HepG2 (cell line): ENCODE data around the gene LSM2. TPM values are rescaled to one million over a fixed set of nuclear protein-coding genes. Genes with fewer than 3 reads are reported as not detected.

ENCODE experiments used
- CBX1 ChIP-seq: IDR thresholded peaks from one replicate; pipeline ENCODE4 v1.6.1; 2016; ENCODE audit warnings: antibody characterized with exemption, low read depth
- HNRNPUL1 ChIP-seq: fragments of 200-400 bp; formaldehyde crosslinking; IDR thresholded peaks from 2 replicates; pipeline ENCODE4 v1.6.1; 2017; ENCODE audit warnings: low read depth, mild to moderate bottlenecking, low read length, moderate library complexity
- KMT2B ChIP-seq: IDR thresholded peaks from 2 replicates; pipeline ENCODE4 v1.6.1; 2016; ENCODE audit warnings: missing genetic modification reagents, missing compliant biosample characterization
- MLXIP ChIP-seq: sonication (generic); formaldehyde crosslinking; IDR thresholded peaks from 2 replicates; pipeline ENCODE4 v1.9.0; 2021; ENCODE audit warnings: missing genetic modification reagents, borderline replicate concordance
- NR3C1 ChIP-seq: sonication (generic); formaldehyde crosslinking; IDR thresholded peaks from 2 replicates; pipeline ENCODE4 v1.4.0; 2020; ENCODE audit warnings: missing genetic modification reagents
- POLR2AphosphoS5 ChIP-seq: IDR thresholded peaks from 2 replicates; pipeline ENCODE4 v1.6.1; 2012; ENCODE audit warnings: low read depth, low read length
- POLR2G ChIP-seq: fragments of 200-400 bp; formaldehyde crosslinking; IDR thresholded peaks from 2 replicates; pipeline ENCODE4 v1.6.1; 2018; ENCODE audit warnings: mild to moderate bottlenecking, low read depth, low read length, moderate library complexity
- RARA ChIP-seq: IDR thresholded peaks from 2 replicates; pipeline ENCODE4 v1.6.1; 2016; ENCODE audit warnings: missing genetic modification reagents, missing compliant biosample characterization
- SMAD3 ChIP-seq: sonication (generic); formaldehyde crosslinking; IDR thresholded peaks from 2 replicates; pipeline ENCODE4 v1.4.0; 2020; ENCODE audit warnings: missing genetic modification reagents
- THRA ChIP-seq: sonication (generic); formaldehyde crosslinking; IDR thresholded peaks from 2 replicates; pipeline ENCODE4 v1.4.0; 2020; ENCODE audit warnings: missing genetic modification reagents, borderline replicate concordance
- YEATS4 ChIP-seq: sonication (generic); formaldehyde crosslinking; IDR thresholded peaks from 2 replicates; pipeline ENCODE4 v1.4.0; 2020; ENCODE audit warnings: missing genetic modification reagents, borderline replicate concordance
- ZBTB49 ChIP-seq: sonication (generic); formaldehyde crosslinking; IDR thresholded peaks from 2 replicates; pipeline ENCODE4 v1.4.0; 2020; ENCODE audit warnings: missing genetic modification reagents, borderline replicate concordance
- ZFP62 ChIP-seq: sonication (generic); formaldehyde crosslinking; IDR thresholded peaks from 2 replicates; pipeline ENCODE4 v1.4.0; 2020; ENCODE audit warnings: missing genetic modification reagents
- ZNF124 ChIP-seq: sonication (generic); formaldehyde crosslinking; IDR thresholded peaks from 2 replicates; pipeline ENCODE4 v1.4.0; 2020; ENCODE audit warnings: missing genetic modification reagents
- ZNF251 ChIP-seq: sonication (generic); formaldehyde crosslinking; IDR thresholded peaks from 2 replicates; pipeline ENCODE4 v1.9.0; 2021; ENCODE audit warnings: mild to moderate bottlenecking, missing genetic modification reagents
- ZNF292 ChIP-seq: sonication (generic); formaldehyde crosslinking; IDR thresholded peaks from 2 replicates; pipeline ENCODE4 v1.8.1; 2022; ENCODE audit warnings: mild to moderate bottlenecking, low read depth, missing genetic modification reagents, borderline replicate concordance
- ZNF350 ChIP-seq: sonication (generic); formaldehyde crosslinking; IDR thresholded peaks from 2 replicates; pipeline ENCODE4 v1.4.0; 2020; ENCODE audit warnings: mild to moderate bottlenecking, low read depth, missing genetic modification reagents, borderline replicate concordance
- ZNF597 ChIP-seq: sonication (generic); formaldehyde crosslinking; IDR thresholded peaks from 2 replicates; pipeline ENCODE4 v1.5.0; 2020; ENCODE audit warnings: missing genetic modification reagents
- ZNF615 ChIP-seq: sonication (generic); formaldehyde crosslinking; IDR thresholded peaks from 2 replicates; pipeline ENCODE4 v1.5.0; 2020; ENCODE audit warnings: mild to moderate bottlenecking, missing genetic modification reagents, borderline replicate concordance
- ZNF652 ChIP-seq: IDR thresholded peaks from 2 replicates; pipeline ENCODE4 v1.6.1; 2016; ENCODE audit warnings: low read depth, borderline replicate concordance
- ZNF766 ChIP-seq: sonication (generic); formaldehyde crosslinking; IDR thresholded peaks from 2 replicates; pipeline ENCODE4 v1.5.0; 2020; ENCODE audit warnings: missing genetic modification reagents, borderline replicate concordance
- ZSCAN21 ChIP-seq: sonication (generic); formaldehyde crosslinking; IDR thresholded peaks from 2 replicates; pipeline ENCODE4 v1.8.0; 2022; ENCODE audit warnings: mild to moderate bottlenecking, missing genetic modification reagents, moderate library complexity, borderline replicate concordance
- ZSCAN30 ChIP-seq: sonication (generic); formaldehyde crosslinking; IDR thresholded peaks from 2 replicates; pipeline ENCODE4 v1.5.0; 2020; ENCODE audit warnings: mild to moderate bottlenecking, missing genetic modification reagents
- polyA plus RNA-seq, 8 experiments: library from polyadenylated mRNA; depleted of rRNA in 3 of 8; stranded (reverse) in 7 of 8; unstranded in 1 of 8; fragments of >200 nt; fragmentation: Illumina TruSeq in 4 of 8; extraction: Trizol in 4 of 8; gene quantifications; 2 replicates each; pipeline versions ENCODE4 v1.2.1 to v1.2.3, GENCODE V29; 2011 to 2016; ENCODE audit warnings: low read depth in 4 of 8, missing spikeins in 1 of 8, mixed read lengths in 1 of 8; ENCODE audit not compliant: insufficient read depth in 1 of 8
- total RNA-seq, 5 experiments: library from RNA; depleted of rRNA; stranded (reverse); fragments of >200 nt; fragmentation: Illumina TruSeq; extraction: Trizol; gene quantifications; 2 replicates each; pipeline ENCODE4 v1.2.3, GENCODE V29; 2016; ENCODE audit warnings: low read depth in 1 of 5

The LSM2 gene
- total and polyA plus RNA-seq, 2 of the 13 experiments (the other 11 are each of a cell fraction or from before 2014, with no cell fraction given): 69.4 to 90.5 TPM

- TF ChIP-seq ZBTB49 (CRISPR knock-in tag) (peak; percentile 20; the same call in 1 of the 2 replicates), ZFP62 (CRISPR knock-in tag) (no peak), MLXIP (CRISPR knock-in tag) (no peak), ZNF597 (CRISPR knock-in tag) (peak; percentile 87), ZNF766 (no peak; the same call in 1 of the 2 replicates), ZSCAN21 (CRISPR knock-in tag) (peak; percentile 86; the same call in 1 of the 2 replicates), ZNF652 (CRISPR knock-in tag) (no peak), RARA (peak; percentile 6; the same call in 1 of the 2 replicates), SMAD3 (no peak), HNRNPUL1 (no peak), ZNF251 (CRISPR knock-in tag) (no peak), ZNF124 (CRISPR knock-in tag) (no peak; the same call in 1 of the 2 replicates), NR3C1 (CRISPR knock-in tag) (no peak), POLR2G (peak; percentile 64), POLR2AphosphoS5 (no peak), ZSCAN30 (CRISPR knock-in tag) (no peak), THRA (CRISPR knock-in tag) (peak; percentile 8; the same call in 1 of the 2 replicates), ZNF615 (CRISPR knock-in tag) (no peak), ZNF350 (CRISPR knock-in tag) (peak; percentile 69; the same call in 1 of the 2 replicates), KMT2B (CRISPR knock-in tag) (no peak), ZNF292 (CRISPR knock-in tag) (no peak), CBX1 (peak; percentile 26), YEATS4 (peak; percentile 99)
These were observed 11.0 kb downstream of the LSM2 start, which contains the start of gene VARS1 (continued) for GRCh38 chr6:31795616-31796298.
